ENCODE results near the gene SLN. TPM values are rescaled to one million over a fixed set of nuclear protein-coding genes. Genes with fewer than 3 reads are reported as not detected.

The SLN gene
- total and polyA plus RNA-seq, 10 of the 15 experiments (the other 5 are each of a cell fraction or from before 2014, with no cell fraction given), result 0.39 TPM; not detected in 9

DNA sequence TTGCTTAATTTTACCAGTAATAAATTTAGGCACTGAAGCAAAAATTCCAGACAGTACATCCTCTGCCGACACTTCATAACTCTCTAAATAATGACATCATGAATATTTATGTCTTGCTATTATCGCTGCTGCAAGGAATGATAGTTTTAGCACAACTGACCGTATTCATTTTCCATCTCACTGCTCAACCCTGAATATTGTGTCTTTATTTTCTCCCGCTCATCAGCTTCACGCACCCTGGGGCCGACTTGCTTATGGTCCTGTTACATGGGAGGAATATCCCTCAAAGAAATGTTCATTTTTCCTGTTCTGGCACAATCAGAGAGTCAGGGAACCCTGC lies 33.3 kb downstream of the SLN start (continued):
- TF ChIP-seq, protein P1, sequence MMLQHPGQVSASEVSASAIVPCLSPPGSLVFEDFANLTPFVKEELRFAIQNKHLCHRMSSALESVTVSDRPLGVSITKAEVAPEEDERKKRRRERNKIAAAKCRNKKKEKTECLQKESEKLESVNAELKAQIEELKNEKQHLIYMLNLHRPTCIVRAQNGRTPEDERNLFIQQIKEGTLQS (IDR thresholded peaks at IDR 0.05; ENCODE audit: borderline replicate concordance, extremely low read depth, low read depth, low read length), result no peak
- TF ChIP-seq SMARCA5 (IDR thresholded peaks at IDR 0.05) (no peak), STAT1 (conservative IDR thresholded peaks at IDR 0.05) (no peak), LARP7 (IDR thresholded peaks at IDR 0.05) (no peak), RELA (IDR thresholded peaks at IDR 0.05; ENCODE audit: borderline replicate concordance, partially characterized antibody) (no peak), PAX8 (IDR thresholded peaks at IDR 0.05) (no peak)
- TF ChIP-seq, protein P2, sequence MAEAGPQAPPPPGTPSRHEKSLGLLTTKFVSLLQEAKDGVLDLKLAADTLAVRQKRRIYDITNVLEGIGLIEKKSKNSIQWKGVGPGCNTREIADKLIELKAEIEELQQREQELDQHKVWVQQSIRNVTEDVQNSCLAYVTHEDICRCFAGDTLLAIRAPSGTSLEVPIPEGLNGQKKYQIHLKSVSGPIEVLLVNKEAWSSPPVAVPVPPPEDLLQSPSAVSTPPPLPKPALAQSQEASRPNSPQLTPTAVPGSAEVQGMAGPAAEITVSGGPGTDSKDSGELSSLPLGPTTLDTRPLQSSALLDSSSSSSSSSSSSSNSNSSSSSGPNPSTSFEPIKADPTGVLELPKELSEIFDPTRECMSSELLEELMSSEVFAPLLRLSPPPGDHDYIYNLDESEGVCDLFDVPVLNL (IDR thresholded peaks at IDR 0.05; ENCODE audit: low read depth, low read length), result no peak
- TF ChIP-seq, protein P3, sequence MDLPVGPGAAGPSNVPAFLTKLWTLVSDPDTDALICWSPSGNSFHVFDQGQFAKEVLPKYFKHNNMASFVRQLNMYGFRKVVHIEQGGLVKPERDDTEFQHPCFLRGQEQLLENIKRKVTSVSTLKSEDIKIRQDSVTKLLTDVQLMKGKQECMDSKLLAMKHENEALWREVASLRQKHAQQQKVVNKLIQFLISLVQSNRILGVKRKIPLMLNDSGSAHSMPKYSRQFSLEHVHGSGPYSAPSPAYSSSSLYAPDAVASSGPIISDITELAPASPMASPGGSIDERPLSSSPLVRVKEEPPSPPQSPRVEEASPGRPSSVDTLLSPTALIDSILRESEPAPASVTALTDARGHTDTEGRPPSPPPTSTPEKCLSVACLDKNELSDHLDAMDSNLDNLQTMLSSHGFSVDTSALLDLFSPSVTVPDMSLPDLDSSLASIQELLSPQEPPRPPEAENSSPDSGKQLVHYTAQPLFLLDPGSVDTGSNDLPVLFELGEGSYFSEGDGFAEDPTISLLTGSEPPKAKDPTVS (IDR thresholded peaks at IDR 0.05; ENCODE audit: low read depth, low read length), result no peak

DNA sequence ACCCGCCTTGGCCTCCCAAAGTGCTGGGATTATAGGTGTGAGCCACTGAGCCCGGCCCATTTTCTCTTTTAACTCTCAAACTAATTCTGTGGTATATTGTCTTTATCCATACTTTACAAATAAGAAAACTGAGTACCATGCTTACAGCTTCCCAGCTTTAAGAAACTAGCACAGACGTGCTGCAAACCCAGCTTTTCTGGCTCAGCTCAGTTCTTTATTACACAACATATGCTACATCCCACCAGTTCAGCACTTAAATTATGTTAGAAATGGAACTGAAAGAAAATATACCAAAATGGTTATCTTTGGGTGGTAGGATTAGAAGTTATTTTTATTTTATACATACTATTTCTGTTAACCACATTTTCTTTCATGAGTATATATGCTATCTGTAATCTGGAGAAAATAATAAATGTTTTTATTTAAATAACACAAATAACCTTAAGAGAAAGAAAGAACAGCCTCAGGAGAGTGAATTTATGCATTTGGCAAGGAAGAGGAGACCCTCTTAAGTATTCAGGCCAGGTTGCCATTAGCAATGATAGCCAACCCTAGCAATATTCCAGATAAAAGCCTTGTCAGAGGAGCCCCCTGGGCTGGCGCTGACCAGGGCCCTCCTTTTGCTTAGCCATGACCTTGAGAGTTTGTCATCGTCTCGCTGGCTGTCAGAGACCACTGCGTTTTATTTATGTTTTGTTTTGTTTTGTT lies 33.8 kb downstream of the SLN start:
- Histone ChIP-seq H3K9ac (ENCODE audit: control insufficient read depth, insufficient read depth, low read length) (no peak overlapping the region), H3K4me3 (no peak overlapping the region), H3K36me3 (ENCODE audit: control insufficient read depth in 2 of 2, insufficient read depth in 2 of 2, low read length in 1 of 2) (no peaks in the 10 kb centered on the region), H2AFZ (ENCODE audit: control insufficient read depth, low read depth, low read length) (no peak overlapping the region), H3K27me3 (replicated peaks in 1 of 2; ENCODE audit: control insufficient read depth in 2 of 2, insufficient read depth in 2 of 2, low read length in 1 of 2) (no peaks in the 10 kb centered on the region), H3K9me3 (replicated peaks; ENCODE audit: control insufficient read depth, insufficient read depth, low read length) (no peaks in the 10 kb centered on the region), H3K79me2 (ENCODE audit: control insufficient read depth, insufficient read depth, low read length) (no peaks in the 10 kb centered on the region), H3K4me2 (ENCODE audit: control insufficient read depth, insufficient read depth) (no peak overlapping the region), H4K20me1 (ENCODE audit: control insufficient read depth, insufficient read depth) (no peaks in the 10 kb centered on the region), H3K4me1 (ENCODE audit: control insufficient read depth, insufficient read depth, low read length) (peaks cover 5% of the 10 kb centered on the region; the same call in 1 of the 2 replicates), H3K27ac (ENCODE audit: control insufficient read depth, insufficient read depth) (no peak overlapping the region)
- no peak for FAIRE-seq
- WGBS (ENCODE audit: insufficient coverage, insufficient replicate concordance, low lambda C conversion rate, missing lambda C conversion rate), result 56% methylated on average over 7 of the region's 7 CpGs
- BruUV-seq (replicated peaks), result no TSS peak
- ChIA-PET CTCF (interaction anchor here (1.3 to 3.8 kb wide), 3 partner anchors 11 to 115 kb away, joined by 4 to 24 read pairs (median 7); no protein-coding TSS in a partner anchor), RAD21 (ENCODE audit: unreplicated experiment) (interaction anchor here (0.8 to 1.5 kb wide), 3 partner anchors 11 to 112 kb away, joined by 4 to 6 read pairs (median 6); partner anchors contain the start of gene ALKBH8), SMC1A (ENCODE audit: uncharacterized antibody, unreplicated experiment) (interaction anchor here (0.7 to 3.3 kb wide), 5 partner anchors 9 to 125 kb away, joined by 3 to 10 read pairs (median 3); no protein-coding TSS in a partner anchor), POLR2A (no interaction called here)
- in situ Hi-C loops (cut with MboI), result no loop called here
- TF ChIP-seq SIN3A (IDR thresholded peaks at IDR 0.05; ENCODE audit: low read depth, low read length) (no peak), BHLHE40 (IDR thresholded peaks at IDR 0.05; ENCODE audit: borderline replicate concordance in 1 of 2, low read depth in 2 of 2, low read length in 1 of 2) (no peak), TCF7 (IDR thresholded peaks at IDR 0.05; ENCODE audit: borderline replicate concordance) (no peak), SREBF2 (IDR thresholded peaks at IDR 0.05; ENCODE audit: low read length) (no peak), NFXL1 (IDR thresholded peaks at IDR 0.05; ENCODE audit: borderline replicate concordance) (no peak), MYC (IDR thresholded peaks at IDR 0.05; ENCODE audit: insufficient read depth, insufficient read length, insufficient replicate concordance, low read length, severe bottlenecking) (no peak)
- TF ChIP-seq, protein P4, sequence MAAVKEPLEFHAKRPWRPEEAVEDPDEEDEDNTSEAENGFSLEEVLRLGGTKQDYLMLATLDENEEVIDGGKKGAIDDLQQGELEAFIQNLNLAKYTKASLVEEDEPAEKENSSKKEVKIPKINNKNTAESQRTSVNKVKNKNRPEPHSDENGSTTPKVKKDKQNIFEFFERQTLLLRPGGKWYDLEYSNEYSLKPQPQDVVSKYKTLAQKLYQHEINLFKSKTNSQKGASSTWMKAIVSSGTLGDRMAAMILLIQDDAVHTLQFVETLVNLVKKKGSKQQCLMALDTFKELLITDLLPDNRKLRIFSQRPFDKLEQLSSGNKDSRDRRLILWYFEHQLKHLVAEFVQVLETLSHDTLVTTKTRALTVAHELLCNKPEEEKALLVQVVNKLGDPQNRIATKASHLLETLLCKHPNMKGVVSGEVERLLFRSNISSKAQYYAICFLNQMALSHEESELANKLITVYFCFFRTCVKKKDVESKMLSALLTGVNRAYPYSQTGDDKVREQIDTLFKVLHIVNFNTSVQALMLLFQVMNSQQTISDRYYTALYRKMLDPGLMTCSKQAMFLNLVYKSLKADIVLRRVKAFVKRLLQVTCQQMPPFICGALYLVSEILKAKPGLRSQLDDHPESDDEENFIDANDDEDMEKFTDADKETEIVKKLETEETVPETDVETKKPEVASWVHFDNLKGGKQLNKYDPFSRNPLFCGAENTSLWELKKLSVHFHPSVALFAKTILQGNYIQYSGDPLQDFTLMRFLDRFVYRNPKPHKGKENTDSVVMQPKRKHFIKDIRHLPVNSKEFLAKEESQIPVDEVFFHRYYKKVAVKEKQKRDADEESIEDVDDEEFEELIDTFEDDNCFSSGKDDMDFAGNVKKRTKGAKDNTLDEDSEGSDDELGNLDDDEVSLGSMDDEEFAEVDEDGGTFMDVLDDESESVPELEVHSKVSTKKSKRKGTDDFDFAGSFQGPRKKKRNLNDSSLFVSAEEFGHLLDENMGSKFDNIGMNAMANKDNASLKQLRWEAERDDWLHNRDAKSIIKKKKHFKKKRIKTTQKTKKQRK (IDR thresholded peaks at IDR 0.05; ENCODE audit: low read depth, low read length), result no peak
- intact Hi-C loops (cut with micrococcal nuclease; ENCODE audit: unreplicated experiment), result no loop called here
- no peak for DNase-seq (ENCODE audit: low read depth, low spot score)
- ATAC-seq, result no peak

Data from GM12878 (cell line).